ENCODE data around the gene OSTM1.

Gene OSTM1

GRCh38 chr6:108106694-108107093 lies 32.2 kb upstream of the OSTM1 start:
- in situ Hi-C loops (cut with HindIII; ENCODE audit: low pct_ligation_motif_present, low pct_unique_long_range_greater_than_20kb, low sequenced_read_pairs) = no loop called here
- DNase-seq = no peak

- in situ Hi-C loops (cut with HindIII; ENCODE audit: low pct_ligation_motif_present, low pct_unique_long_range_greater_than_20kb, low sequenced_read_pairs) = no loop called here
These were observed 31.7 kb upstream of the OSTM1 start for GRCh38 chr6:108106261-108106660.

GRCh38 chr6:108105571-108105970 lies 31.0 kb upstream of the OSTM1 start:
- in situ Hi-C loops (cut with HindIII; ENCODE audit: low pct_ligation_motif_present, low pct_unique_long_range_greater_than_20kb, low sequenced_read_pairs) = no loop called here

More at GRCh38 chr6:108106261-108106660, 31.7 kb upstream of the OSTM1 start:
- DNase-seq = no peak

GRCh38 chr6:108102965-108103364 lies 28.4 kb upstream of the OSTM1 start:
- DNase-seq = no peak
- in situ Hi-C loops (cut with HindIII; ENCODE audit: low pct_ligation_motif_present, low pct_unique_long_range_greater_than_20kb, low sequenced_read_pairs) = no loop called here

More at GRCh38 chr6:108105571-108105970, 31.0 kb upstream of the OSTM1 start:
- DNase-seq = no peak

- DNase-seq = no peak
- in situ Hi-C loops (cut with HindIII; ENCODE audit: low pct_ligation_motif_present, low pct_unique_long_range_greater_than_20kb, low sequenced_read_pairs) = no loop called here
These were observed 25.5 kb upstream of the OSTM1 start for GRCh38 chr6:108100003-108100402.

GRCh38 chr6:108097882-108098281 lies 23.3 kb upstream of the OSTM1 start:
- in situ Hi-C loops (cut with HindIII; ENCODE audit: low pct_ligation_motif_present, low pct_unique_long_range_greater_than_20kb, low sequenced_read_pairs) = no loop called here
- DNase-seq = no peak

GRCh38 chr6:108093781-108094300 lies 19.3 kb upstream of the OSTM1 start:
- in situ Hi-C loops (cut with HindIII; ENCODE audit: low pct_ligation_motif_present, low pct_unique_long_range_greater_than_20kb, low sequenced_read_pairs) = no loop called here
- no peak for DNase-seq

GRCh38 chr6:108091288-108091687 lies 16.7 kb upstream of the OSTM1 start:
- in situ Hi-C loops (cut with HindIII; ENCODE audit: low pct_ligation_motif_present, low pct_unique_long_range_greater_than_20kb, low sequenced_read_pairs) = no loop called here
- no peak for DNase-seq

- in situ Hi-C loops (cut with HindIII; ENCODE audit: low pct_ligation_motif_present, low pct_unique_long_range_greater_than_20kb, low sequenced_read_pairs) = no loop called here
- DNase-seq = no peak
These were observed 8.8 kb upstream of the OSTM1 start for GRCh38 chr6:108083349-108083748.

GRCh38 chr6:108082539-108082938 lies 8.0 kb upstream of the OSTM1 start:
- in situ Hi-C loops (cut with HindIII; ENCODE audit: low pct_ligation_motif_present, low pct_unique_long_range_greater_than_20kb, low sequenced_read_pairs) = no loop called here
- no peak for DNase-seq

- DNase-seq = no peak
- in situ Hi-C loops (cut with HindIII; ENCODE audit: low pct_ligation_motif_present, low pct_unique_long_range_greater_than_20kb, low sequenced_read_pairs) = no loop called here
These were observed 5.7 kb upstream of the OSTM1 start for GRCh38 chr6:108080010-108080780.

- DNase-seq = no peak
- in situ Hi-C loops (cut with HindIII; ENCODE audit: low pct_ligation_motif_present, low pct_unique_long_range_greater_than_20kb, low sequenced_read_pairs) = no loop called here
These were observed 3.6 kb upstream of the OSTM1 start for GRCh38 chr6:108078191-108078590.

- in situ Hi-C loops (cut with HindIII; ENCODE audit: low pct_ligation_motif_present, low pct_unique_long_range_greater_than_20kb, low sequenced_read_pairs) = no loop called here
- DNase-seq = peak; percentile 29
These were observed 533 bp downstream of the OSTM1 start for GRCh38 chr6:108074057-108074358.

GRCh38 chr6:108071736-108072276 lies 2.7 kb downstream of the OSTM1 start:
- DNase-seq = no peak
- in situ Hi-C loops (cut with HindIII; ENCODE audit: low pct_ligation_motif_present, low pct_unique_long_range_greater_than_20kb, low sequenced_read_pairs) = no loop called here

- DNase-seq = no peak
- in situ Hi-C loops (cut with HindIII; ENCODE audit: low pct_ligation_motif_present, low pct_unique_long_range_greater_than_20kb, low sequenced_read_pairs) = no loop called here
These were observed 5.9 kb downstream of the OSTM1 start for GRCh38 chr6:108068618-108069017.

GRCh38 chr6:108068182-108068581 lies 6.4 kb downstream of the OSTM1 start:
- in situ Hi-C loops (cut with HindIII; ENCODE audit: low pct_ligation_motif_present, low pct_unique_long_range_greater_than_20kb, low sequenced_read_pairs) = no loop called here
- DNase-seq = no peak

- no peak for DNase-seq
- in situ Hi-C loops (cut with HindIII; ENCODE audit: low pct_ligation_motif_present, low pct_unique_long_range_greater_than_20kb, low sequenced_read_pairs) = no loop called here
These were observed 21.8 kb downstream of the OSTM1 start for GRCh38 chr6:108052706-108053105.

- no peak for DNase-seq
- in situ Hi-C loops (cut with HindIII; ENCODE audit: low pct_ligation_motif_present, low pct_unique_long_range_greater_than_20kb, low sequenced_read_pairs) = no loop called here
These were observed 23.1 kb downstream of the OSTM1 start for GRCh38 chr6:108051481-108051880.

GRCh38 chr6:108039681-108040080 lies 34.9 kb downstream of the OSTM1 start:
- no peak for DNase-seq
- in situ Hi-C loops (cut with HindIII; ENCODE audit: low pct_ligation_motif_present, low pct_unique_long_range_greater_than_20kb, low sequenced_read_pairs) = no loop called here

GRCh38 chr6:108036884-108037283 lies 37.7 kb downstream of the OSTM1 start:
- in situ Hi-C loops (cut with HindIII; ENCODE audit: low pct_ligation_motif_present, low pct_unique_long_range_greater_than_20kb, low sequenced_read_pairs) = no loop called here
- no peak for DNase-seq
